ENCODE measurements around the gene ARL6IP4. TPM values are rescaled to one million over a fixed set of nuclear protein-coding genes. Genes with fewer than 3 reads are reported as not detected.
A peak's percentile ranks its signal among the peaks of the same experiment; 100 is the strongest.
"Not testable (repeated sequence)": the region's sequence is repeated elsewhere in the genome, so short reads cannot be mapped to it uniquely, and the experiment has no call there.

ARL6IP4 gene
- total and polyA plus RNA-seq, 2 donors (not counting 1 experiment from before 2014, with no cell fraction given) = 145 to 149 TPM

DNA sequence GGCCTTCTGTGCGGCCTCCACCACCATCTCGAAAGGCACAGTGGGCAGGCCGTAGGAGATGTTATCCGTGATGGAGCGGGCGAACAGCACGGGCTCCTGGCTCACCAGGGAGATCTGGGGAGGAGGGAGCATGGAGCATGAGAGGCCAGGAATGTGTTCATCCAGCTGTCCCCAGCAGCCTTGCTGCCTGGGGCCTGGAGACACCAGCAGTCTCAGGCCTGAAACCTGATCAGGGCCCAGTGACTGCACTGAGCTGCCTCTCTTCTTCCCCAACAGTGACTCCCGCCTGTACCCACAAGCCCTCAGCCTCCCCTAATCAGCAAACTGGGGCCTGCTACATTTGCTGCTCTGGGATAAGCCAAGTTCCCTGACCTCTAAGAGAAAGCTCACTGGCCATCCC, 45.2 kb upstream of the ARL6IP4 start:
- Histone ChIP-seq H3K4me2 (ENCODE audit: extremely low read depth, insufficient read depth, low read length) (no peak overlapping the region), H2AFZ (ENCODE audit: low read length) (no peak overlapping the region), H3K9ac (ENCODE audit: insufficient read depth, low read length) (no peak overlapping the region), H3K9me3 (ENCODE audit: control insufficient read depth, insufficient read depth, low read depth, low read length) (no peaks in the 10 kb centered on the region), H3K4me1 (ENCODE audit: control insufficient read depth, extremely low read depth, insufficient read depth, low read length) (no peaks in the 10 kb centered on the region), H3K79me2 (ENCODE audit: control insufficient read depth, insufficient read depth, low read length) (no peaks in the 10 kb centered on the region), H4K20me1 (ENCODE audit: control insufficient read depth, extremely low read depth, insufficient read depth, low read length) (no peaks in the 10 kb centered on the region), H3K4me3 (replicated peaks in 1 of 4; ENCODE audit: control extremely low read depth in 1 of 4, insufficient read depth in 1 of 4, low read depth in 3 of 4, low read length in 4 of 4) (no peak overlapping the region), H3K36me3 (ENCODE audit: control insufficient read depth, insufficient read depth, low read length) (no peaks in the 10 kb centered on the region), H3K27ac (ENCODE audit: insufficient read depth, low read length) (no peak overlapping the region), H3K27me3 (ENCODE audit: control insufficient read depth, insufficient read depth, low read length) (no peaks in the 10 kb centered on the region)
- TF ChIP-seq, protein P1, sequence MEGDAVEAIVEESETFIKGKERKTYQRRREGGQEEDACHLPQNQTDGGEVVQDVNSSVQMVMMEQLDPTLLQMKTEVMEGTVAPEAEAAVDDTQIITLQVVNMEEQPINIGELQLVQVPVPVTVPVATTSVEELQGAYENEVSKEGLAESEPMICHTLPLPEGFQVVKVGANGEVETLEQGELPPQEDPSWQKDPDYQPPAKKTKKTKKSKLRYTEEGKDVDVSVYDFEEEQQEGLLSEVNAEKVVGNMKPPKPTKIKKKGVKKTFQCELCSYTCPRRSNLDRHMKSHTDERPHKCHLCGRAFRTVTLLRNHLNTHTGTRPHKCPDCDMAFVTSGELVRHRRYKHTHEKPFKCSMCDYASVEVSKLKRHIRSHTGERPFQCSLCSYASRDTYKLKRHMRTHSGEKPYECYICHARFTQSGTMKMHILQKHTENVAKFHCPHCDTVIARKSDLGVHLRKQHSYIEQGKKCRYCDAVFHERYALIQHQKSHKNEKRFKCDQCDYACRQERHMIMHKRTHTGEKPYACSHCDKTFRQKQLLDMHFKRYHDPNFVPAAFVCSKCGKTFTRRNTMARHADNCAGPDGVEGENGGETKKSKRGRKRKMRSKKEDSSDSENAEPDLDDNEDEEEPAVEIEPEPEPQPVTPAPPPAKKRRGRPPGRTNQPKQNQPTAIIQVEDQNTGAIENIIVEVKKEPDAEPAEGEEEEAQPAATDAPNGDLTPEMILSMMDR (conservative IDR thresholded peaks at IDR 0.05 in 1 of 2, IDR thresholded peaks at IDR 0.05 in 1 of 2; ENCODE audit: low read depth in 1 of 2, low read length in 2 of 2) = no peak
- TF ChIP-seq EZH2 (IDR thresholded peaks at IDR 0.05; ENCODE audit: low read length, missing control alignments) = no peak
- no peak for DNase-seq (ENCODE audit: low read depth in 2 of 2)

- no peaks in the 10 kb centered on the region for H3K79me2 ChIP-seq (ENCODE audit: control insufficient read depth, insufficient read depth, low read length)
- no peaks in the 10 kb centered on the region for H3K36me3 ChIP-seq (ENCODE audit: control insufficient read depth, insufficient read depth, low read length)
- no peak overlapping the region for H3K4me2 ChIP-seq (ENCODE audit: extremely low read depth, insufficient read depth, low read length)
- no peak for DNase-seq (ENCODE audit: low read depth in 2 of 2)
- H3K4me3 ChIP-seq (replicated peaks in 1 of 4; ENCODE audit: control extremely low read depth in 1 of 4, insufficient read depth in 1 of 4, low read depth in 3 of 4, low read length in 4 of 4) = no peak overlapping the region
- no peaks in the 10 kb centered on the region for H4K20me1 ChIP-seq (ENCODE audit: control insufficient read depth, extremely low read depth, insufficient read depth, low read length)
- H3K27me3 ChIP-seq (ENCODE audit: control insufficient read depth, insufficient read depth, low read length) = no peaks in the 10 kb centered on the region
- no peak overlapping the region for H2AFZ ChIP-seq (ENCODE audit: low read length)
- TF ChIP-seq EZH2 (IDR thresholded peaks at IDR 0.05; ENCODE audit: low read length, missing control alignments) = no peak
- TF ChIP-seq, protein P1 (conservative IDR thresholded peaks at IDR 0.05 in 1 of 2, IDR thresholded peaks at IDR 0.05 in 1 of 2; ENCODE audit: low read depth in 1 of 2, low read length in 2 of 2) = no peak
- no peak overlapping the region for H3K27ac ChIP-seq (ENCODE audit: insufficient read depth, low read length)
- no peaks in the 10 kb centered on the region for H3K9me3 ChIP-seq (ENCODE audit: control insufficient read depth, insufficient read depth, low read depth, low read length)
- peaks cover 2% of the 10 kb centered on the region for H3K4me1 ChIP-seq (ENCODE audit: control insufficient read depth, extremely low read depth, insufficient read depth, low read length)
- H3K9ac ChIP-seq (ENCODE audit: insufficient read depth, low read length) = no peak overlapping the region
Measured at GRCh38 chr12:122937622-122938091, 42.8 kb upstream of the ARL6IP4 start.

- no peak for TF ChIP-seq EZH2 (IDR thresholded peaks at IDR 0.05; ENCODE audit: low read length, missing control alignments)
- TF ChIP-seq, protein P1 (conservative IDR thresholded peaks at IDR 0.05 in 1 of 2, IDR thresholded peaks at IDR 0.05 in 1 of 2; ENCODE audit: low read depth in 1 of 2, low read length in 2 of 2) = no peak
- Histone ChIP-seq H3K4me1 (ENCODE audit: control insufficient read depth, extremely low read depth, insufficient read depth, low read length) (peaks cover 5% of the 10 kb centered on the region), H3K36me3 (ENCODE audit: control insufficient read depth, insufficient read depth, low read length) (no peaks in the 10 kb centered on the region)
Measured at GRCh38 chr12:122939125-122939524, 41.4 kb upstream of the ARL6IP4 start.

GRCh38 chr12:122941351-122941750, 39.1 kb upstream of the ARL6IP4 start:
- not testable (repeated sequence) for H3K9ac ChIP-seq (ENCODE audit: insufficient read depth, low read length); H3K27ac ChIP-seq (ENCODE audit: insufficient read depth, low read length); H4K20me1 ChIP-seq (ENCODE audit: control insufficient read depth, extremely low read depth, insufficient read depth, low read length); H3K4me3 ChIP-seq (replicated peaks in 1 of 4; ENCODE audit: control extremely low read depth in 1 of 4, insufficient read depth in 1 of 4, low read depth in 3 of 4, low read length in 4 of 4); H3K27me3 ChIP-seq (ENCODE audit: control insufficient read depth, insufficient read depth, low read length); H3K79me2 ChIP-seq (ENCODE audit: control insufficient read depth, insufficient read depth, low read length); H3K9me3 ChIP-seq (ENCODE audit: control insufficient read depth, insufficient read depth, low read depth, low read length); H2AFZ ChIP-seq (ENCODE audit: low read length); H3K4me2 ChIP-seq (ENCODE audit: extremely low read depth, insufficient read depth, low read length); H3K36me3 ChIP-seq (ENCODE audit: control insufficient read depth, insufficient read depth, low read length)
- H3K4me1 ChIP-seq (ENCODE audit: control insufficient read depth, extremely low read depth, insufficient read depth, low read length) = peaks cover 18% of the 10 kb centered on the region
- peak; percentile 25 to 78 for DNase-seq (ENCODE audit: low read depth in 2 of 2)

More at GRCh38 chr12:122939125-122939524, 41.4 kb upstream of the ARL6IP4 start:
- Histone ChIP-seq H3K79me2 (ENCODE audit: control insufficient read depth, insufficient read depth, low read length) (no peaks in the 10 kb centered on the region), H2AFZ (ENCODE audit: low read length) (no peak overlapping the region), H4K20me1 (ENCODE audit: control insufficient read depth, extremely low read depth, insufficient read depth, low read length) (no peaks in the 10 kb centered on the region), H3K9ac (ENCODE audit: insufficient read depth, low read length) (no peak overlapping the region), H3K9me3 (ENCODE audit: control insufficient read depth, insufficient read depth, low read depth, low read length) (no peaks in the 10 kb centered on the region), H3K4me3 (replicated peaks in 1 of 4; ENCODE audit: control extremely low read depth in 1 of 4, insufficient read depth in 1 of 4, low read depth in 3 of 4, low read length in 4 of 4) (no peak overlapping the region), H3K27ac (ENCODE audit: insufficient read depth, low read length) (no peak overlapping the region), H3K4me2 (ENCODE audit: extremely low read depth, insufficient read depth, low read length) (no peak overlapping the region), H3K27me3 (ENCODE audit: control insufficient read depth, insufficient read depth, low read length) (no peaks in the 10 kb centered on the region)
- DNase-seq (ENCODE audit: low read depth in 2 of 2) = no peak

All from fibroblast of lung (primary cell).